HG03159 (cell line): Measurements from ENCODE around the gene PRKAR1B.

Experiments used
- ATAC-seq: cut with Tn5 transposase; IDR thresholded peaks from one replicate; pipeline ENCODE4 v1.9.1; 2021; ENCODE audit warnings: mild to moderate bottlenecking, moderate library complexity; ENCODE audit not compliant: unreplicated experiment

Gene PRKAR1B

DNA sequence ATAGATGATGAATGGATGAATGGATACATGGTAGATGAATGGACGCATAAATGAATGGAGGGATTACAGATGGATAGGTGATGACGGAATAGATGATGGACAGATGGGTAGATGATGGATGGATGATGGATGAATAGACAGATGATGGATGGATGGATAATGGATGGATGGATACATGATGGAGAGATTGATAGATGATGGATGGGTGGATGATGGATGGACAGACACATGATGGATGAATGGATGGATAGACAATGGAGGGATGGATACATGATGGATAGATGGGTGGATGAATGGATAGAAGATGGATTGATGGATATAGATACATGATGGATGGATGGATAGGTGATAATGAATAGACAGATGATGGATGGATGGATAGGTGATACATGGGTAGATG, 198.6 kb downstream of the PRKAR1B start:
- no peak for ATAC-seq

DNA sequence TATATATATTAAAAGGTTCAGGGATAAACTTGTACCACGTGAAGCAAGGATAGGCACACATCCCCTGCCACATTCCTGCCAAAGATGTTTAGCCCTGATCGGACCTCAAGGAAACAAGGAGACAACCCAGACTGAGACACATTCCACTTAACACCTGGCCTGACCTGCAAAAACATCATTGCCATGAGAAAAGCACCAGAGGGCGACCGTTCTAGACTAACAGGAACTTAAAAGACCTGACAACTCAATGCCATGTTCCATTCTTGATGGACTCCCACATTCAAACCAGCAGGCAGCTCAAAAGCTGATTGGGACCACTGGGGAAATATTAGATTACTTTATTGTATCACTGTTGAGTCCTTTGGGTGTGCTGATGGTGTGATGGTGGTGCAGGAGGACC, 199.4 kb downstream of the PRKAR1B start:
- ATAC-seq: no peak

DNA sequence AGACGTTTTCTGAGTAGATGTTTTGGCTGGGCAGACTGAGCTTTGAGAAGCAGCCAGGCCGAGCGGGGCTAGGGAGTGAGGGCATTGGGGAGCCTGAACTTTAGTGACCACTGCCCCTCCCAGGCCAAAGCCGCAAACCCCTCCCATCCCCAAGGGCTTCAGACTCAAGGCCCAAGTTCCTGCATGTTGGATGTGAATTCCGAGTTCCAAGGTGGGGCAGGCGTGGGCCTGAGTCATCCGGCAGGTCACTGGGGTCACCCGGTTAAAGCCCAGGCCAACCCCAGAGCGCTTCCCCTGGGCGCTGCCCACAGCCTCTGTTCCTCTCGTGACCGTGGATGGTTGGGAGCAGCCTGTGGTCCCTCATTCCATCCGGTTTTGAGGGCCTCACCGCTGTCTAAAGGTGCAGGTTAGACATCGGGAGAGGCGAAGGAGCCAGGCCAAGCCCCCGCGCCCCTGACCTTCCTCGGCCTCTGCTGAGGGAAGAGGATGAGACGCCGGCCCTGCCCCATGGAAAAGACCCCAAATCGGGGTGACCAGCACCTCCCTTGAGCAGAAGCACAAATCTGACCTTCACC, 200.5 kb downstream of the PRKAR1B start:
- ATAC-seq: no peak

DNA sequence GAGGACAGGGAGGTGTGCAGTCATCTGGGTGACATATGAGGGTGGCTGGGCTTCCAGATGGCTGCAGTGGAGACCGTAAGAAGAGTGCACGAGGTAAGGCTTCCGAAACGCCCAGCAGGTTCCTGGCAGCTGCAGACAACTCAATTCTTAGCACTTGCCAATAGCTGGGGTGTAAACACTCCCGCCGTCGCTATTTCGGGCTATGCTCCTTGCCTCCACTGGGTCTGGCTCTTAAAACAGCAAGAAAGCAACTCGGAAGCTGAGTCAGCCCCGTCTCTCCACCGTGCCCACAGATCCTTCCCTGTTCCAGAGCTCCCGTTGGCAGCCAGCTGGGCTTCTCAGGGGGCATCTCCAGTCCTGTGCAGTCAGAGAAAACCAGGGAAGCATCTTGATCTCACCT, 201.3 kb downstream of the PRKAR1B start:
- ATAC-seq: no peak

DNA sequence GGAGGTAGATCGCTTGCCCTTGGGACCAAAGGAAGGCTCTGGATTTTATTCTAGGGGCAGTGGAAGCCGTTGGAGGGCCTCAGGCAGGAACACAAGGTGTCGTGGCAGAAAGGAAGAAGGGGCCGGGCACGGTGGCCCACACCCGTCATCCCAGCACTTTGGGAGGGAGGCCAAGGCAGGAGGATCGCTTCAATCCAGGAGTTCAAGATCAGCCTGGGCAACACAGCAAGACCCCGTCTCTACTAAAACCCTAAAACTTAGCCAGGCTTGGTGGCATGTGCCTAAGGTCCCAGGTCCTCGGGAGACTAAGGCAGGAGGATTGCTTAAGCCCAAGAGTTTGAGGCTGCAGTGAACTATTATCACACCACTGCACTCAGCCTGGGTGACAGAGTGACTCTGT, 202.3 kb downstream of the PRKAR1B start:
- ATAC-seq: no peak

DNA sequence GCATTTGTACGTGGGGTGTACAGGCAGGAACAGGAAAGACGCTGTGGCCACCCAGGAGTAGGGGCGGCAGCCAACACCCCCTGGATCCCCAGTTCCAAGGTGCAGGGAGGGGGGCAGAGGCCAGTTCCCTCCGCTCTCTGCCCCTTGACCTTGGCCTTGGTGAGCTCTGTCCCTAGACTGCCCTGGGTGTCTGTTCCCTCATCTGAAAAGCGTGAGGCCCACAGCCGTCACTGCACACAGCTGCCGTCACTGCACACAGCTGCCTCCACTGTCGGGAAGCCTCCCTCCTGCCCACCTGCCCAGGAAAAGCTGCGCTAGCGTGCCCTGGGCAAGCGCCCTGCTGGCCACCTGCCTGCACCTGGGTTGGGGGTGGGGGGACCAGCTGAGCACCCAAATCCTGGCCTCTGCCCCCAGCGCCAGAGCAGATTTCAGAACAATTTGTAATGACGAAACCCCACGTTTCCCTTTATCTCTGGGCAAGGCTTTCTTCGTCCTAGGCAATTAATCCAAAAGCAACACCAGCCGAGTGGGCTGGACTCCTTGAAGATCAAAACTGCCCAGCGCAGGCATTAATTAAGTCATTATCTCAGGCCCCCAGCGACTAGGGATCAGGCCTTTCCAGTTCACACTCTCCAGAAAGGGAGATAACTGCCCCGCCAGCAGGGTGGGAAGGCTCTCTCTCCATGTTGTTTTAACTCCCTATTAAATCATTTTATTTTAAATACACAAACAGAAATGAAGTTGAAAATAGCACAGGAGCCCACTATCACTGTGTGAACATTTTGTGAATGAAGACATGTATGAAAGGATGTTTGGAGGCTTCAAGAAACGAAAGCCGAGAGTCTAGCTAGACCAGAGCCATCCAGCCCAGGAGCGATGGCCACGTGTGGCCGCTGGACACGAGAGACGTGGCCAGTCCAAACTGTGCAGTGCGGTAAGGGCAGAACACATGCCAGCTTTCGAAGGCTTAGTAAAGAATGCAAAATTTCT, 203.4 kb downstream of the PRKAR1B start:
- ATAC-seq: no peak

DNA sequence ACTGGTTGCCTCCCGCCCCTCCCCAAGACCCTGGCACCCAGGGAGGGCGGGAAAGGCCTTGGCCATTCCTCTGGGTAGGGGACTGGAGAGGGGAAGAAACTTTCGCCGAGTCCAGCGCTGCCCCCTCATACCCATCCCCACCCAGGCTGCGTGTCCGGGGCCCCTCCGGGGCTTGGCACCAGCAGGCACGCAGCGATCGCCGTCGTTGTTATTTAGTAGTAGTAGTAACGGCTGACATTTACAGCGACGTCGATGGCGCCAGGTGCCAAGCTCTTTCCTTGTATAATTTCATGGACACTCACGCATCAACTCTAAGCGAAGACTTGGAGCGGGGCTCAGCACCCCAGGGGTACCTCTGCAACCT, 204.1 kb downstream of the PRKAR1B start:
- no peak for ATAC-seq

DNA sequence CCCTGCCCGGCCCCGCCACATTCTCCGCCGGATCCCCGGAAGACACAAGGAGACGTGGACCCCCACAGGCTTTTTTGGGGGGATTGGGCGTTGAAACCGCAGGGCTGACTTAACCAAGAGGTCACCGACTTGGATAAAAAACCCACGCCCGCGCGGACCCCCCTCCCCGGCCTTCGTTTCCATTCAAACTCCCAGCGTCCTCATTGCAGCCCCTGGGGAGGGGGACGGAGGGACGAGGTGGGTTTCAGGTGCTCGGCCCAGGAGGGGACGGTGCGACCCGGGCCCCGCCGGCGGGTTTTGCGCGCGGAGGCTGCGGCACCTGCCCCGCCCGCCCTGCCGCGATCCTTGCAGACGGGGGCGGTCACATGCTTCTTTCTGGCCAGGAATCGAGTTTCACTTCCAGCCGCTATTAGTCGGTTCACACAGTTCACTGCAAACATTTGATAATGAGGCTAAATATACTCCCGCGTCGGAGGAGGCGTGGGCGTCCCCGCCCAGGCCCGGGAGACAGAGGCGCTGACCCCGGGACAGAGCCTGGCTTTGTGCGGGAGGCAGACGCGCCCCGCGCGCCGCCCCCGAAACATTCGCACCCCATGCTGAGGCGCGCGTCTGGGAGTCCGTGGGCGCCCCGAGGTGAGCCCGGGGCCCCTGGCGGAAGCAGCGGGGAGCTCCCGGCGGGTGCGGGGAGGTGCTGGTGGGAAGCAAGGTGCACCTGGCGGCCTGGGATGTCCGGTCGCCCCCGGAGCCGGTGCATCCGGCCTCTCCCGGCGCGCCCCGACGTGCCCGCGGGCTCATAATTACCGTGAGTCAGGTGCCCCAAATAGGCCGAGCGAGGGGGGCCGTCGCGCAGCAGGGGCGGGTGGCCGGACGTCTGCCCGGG, 204.8 kb downstream of the PRKAR1B start:
- ATAC-seq: peak; percentile 53

DNA sequence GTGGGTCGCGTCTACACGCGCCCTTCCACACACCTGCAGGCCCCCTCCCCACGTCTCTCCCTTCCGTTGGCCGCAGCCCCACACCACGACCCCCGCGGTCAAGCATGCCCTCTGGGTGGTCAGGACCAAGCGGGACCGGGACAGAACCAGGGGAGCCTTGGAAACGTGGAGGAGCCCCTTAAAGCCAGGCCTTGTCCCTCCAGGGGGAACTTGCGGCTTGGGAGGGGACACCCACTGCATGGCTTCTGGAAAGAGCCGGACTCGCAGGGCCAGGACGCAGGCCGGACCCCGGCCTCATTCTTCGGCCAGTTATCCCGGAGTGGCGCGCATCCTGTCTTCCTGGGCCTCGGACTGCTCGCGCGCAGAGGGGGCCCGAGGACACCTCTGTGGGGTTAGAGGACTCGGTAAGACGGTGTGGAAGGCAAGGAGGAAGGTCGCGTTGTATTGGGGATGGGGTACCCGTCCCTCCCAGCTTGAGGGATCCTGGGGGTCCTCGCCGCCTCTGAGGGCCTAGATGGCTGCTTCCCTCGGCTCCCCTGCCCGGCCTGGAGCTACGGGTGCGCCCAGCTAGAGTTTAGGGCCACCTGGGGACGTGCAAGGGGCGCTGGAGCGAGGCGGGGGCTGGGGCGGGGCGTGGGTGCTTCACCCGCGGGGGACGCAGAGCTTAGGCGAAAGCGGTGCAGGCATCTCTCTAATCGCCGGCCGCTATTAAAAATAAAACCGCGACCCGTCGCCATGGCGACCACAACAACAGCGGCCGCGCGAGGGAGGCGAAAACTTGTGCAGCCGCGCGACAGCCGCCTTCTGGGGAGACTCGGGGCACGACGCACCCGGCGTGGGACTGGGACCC, 205.6 kb downstream of the PRKAR1B start:
- ATAC-seq: no peak

DNA sequence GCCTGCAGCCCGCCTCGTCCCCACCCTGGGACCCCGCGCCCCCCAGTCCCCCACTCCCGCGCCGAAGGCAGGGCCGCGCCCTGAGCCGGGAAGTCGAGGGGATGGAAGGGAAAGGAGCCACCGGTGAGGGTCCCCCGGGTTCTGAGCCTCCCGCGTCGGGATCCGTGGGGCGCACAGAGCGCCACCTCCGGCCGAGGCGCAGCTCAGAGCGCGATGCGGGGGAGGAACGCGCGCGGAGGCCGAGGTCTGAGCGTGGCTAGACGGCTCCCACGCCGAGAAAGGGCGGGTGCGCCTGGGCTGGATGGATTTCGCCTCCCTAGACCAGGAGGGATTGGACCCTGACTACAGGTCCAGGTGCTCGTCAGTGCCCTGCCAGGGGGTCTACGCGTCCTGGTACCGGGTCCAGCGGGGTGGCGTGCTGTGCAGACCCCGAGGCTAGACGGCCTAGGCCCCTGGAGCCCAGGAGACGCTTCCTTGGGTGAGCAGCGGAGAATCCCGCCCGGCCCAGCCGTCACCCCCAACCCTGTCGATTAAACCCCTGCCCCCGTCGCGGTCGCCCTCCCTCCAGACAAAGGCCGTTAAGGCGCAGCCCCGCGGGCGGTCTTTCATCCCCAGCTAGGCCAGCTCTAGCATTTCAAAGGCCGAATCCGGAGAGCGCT, 206.4 kb downstream of the PRKAR1B start:
- ATAC-seq: no peak

DNA sequence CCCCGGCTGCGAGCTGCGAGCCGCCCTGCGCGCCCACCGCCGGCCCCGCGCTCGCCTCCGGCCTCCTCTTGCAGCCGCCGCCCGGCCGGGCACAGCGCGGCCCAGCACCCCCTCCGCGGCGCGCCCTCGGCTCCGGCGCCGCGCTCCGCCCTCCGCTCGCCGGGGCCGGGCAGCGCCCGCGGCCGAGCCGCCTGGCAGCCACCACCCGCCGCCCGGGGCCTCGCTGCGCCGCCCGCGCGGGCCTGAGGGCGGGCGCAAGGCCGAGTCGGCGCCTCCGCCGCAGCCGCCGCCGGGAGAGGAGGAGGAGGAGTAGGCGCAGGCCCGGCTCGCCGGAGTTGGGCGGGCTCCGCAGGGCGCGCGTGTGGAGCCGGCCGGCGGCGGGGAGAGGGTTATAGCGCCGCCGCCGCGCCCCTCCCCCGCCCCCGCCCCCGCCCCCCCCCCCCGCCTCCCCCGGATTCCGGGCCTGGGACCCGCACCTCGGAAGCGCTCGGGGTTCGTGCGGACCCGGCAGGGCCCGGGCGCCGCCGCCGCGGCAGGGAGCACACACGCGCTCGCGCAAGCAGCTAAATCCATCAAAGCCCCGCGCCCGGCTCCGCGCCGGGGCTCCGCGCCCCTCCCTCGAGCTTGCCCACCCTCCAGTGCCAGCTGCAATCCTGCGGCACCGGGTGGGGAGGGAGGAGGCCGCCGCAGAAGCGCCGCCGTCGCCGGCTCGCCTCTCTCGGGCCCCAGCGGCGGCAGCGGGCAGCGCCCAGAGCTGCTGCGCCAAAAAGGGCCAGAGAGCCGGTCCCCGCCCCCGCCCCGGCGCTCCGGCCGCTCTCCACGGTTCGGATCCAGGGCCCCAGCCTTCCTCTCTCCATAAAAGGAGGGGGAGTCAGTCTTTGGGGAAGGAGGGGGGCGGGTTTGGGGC, 207.3 kb downstream of the PRKAR1B start, which contains the start of gene PDGFA:
Gene PDGFA, minus strand, starts transcription at position 363 of the 907 bp plus-strand sequence. CDS start 845 bp downstream, outside the sequence.
- no peak for ATAC-seq

DNA sequence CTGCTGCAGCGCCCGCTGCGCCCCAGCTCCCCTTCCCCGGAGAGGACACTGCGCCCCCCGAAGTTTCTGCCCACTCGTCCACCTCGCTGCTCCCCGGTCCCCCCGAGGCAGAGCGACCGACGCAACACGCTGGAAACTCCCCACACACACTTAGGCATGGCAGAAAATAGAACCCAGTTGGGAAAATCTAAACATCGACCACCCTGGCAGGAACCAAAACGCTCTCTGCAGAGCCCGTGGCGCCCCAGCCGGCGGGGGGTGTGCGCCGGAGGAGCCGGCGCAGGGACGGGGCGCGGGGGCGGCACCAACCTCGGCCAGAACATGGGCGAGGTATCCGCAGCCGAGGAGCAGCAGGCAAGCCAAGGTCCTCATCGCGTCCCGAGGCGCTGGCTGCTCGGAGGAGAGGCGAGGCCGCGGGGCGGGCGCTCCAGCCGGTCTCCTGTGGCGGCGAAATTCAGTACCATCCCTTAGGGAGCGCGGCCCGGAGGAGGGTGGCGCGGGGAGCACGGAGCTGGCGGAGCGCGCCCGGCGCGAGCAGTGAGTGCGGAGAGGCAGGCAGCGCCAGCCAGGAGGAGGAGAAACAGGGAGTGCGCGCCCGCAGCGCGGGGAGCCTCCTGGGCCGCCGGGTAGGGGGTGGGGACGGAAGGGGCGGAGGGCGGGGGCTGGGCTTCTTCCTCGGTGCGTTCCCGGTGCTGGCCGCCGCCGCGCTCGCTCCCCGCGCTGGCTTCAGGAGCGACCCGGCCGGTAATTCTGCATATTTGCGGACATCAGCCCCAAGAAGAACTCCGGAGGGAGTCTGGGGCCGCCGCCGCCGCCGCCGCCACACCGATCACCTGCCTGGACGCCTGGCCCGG, 208.2 kb downstream of the PRKAR1B start:
- ATAC-seq: no peak

DNA sequence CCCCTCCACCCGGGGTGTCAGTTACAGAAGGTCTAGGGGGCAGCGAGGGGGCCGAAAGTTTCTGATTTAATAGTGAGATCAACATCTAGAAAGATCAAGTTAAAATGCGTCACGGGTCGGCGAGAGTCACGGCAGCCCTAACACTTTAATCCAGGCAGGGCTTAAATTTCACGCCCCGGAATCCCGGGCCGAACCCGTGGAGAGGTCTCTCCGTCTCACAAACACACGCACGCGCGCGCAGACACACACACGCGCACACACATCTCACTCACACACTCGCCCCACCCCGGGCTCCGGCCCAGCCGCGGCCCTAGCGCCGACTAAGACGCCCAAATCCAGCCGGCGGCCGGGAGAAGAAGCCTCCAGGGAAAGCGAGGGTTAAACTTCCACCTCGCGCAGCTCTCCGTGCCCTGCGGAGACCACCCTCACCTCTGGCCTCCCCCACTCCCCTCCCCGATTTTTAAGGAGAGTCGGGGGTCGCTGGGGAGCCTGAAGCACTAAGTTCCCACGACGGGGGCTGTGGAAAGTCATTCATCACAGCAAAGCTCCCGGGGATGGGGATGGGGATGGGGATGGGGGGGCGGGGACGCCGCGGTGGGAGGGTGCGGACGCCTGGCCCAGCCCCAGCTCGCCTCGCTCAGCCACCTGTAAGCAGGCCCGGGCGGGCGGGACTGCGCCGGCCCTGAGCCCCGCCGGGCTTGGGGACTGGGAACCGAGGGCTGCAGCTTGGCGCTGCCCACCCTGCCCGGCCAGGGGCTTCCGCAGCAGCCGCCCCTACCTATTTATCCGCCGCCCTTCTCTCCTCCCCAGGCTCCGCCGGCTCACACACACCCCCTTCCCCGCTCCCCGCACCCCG, 209.1 kb downstream of the PRKAR1B start:
- ATAC-seq: no peak

DNA sequence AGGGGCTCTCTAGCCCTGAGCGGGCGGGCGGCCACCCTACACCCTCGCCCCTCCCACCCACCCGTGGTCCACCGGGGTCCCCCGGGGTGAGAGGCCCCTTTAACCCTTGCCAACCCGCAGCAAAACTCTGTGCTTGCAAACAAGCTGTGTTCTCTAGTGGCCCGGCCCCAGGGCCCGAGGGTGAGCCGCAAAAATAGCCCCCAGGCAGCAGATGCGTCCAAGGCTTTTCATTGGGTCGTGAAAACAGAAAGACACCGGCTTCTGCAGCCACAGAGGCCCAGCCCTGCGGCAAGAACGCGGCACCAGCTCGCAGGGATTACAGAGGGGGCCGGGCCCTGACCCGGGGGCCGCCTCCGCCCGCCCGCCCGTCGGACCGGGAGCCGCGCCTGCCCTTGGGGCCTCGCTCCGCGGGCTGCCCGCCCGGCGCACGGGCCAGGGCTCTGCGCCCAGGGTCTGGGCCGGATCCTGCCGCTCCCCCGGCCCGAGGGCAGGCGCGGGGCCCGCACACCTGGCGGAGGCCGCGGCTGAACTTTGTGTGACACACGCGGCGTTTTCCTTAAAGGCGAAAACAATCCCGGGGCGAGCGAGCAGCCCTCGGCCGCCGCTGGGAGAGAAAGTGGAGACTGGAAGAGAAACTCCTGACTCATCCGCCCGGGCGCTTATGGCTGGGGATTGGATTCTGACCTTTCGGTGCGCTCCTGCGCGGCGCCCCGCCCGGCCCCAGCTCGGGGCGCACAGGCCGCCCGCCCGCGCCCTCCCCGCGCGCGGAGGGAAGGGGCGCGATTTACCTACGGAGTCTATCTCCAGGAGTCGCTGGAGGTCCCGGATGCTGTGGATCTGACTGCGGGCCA, 210.2 kb downstream of the PRKAR1B start:
- ATAC-seq: no peak

DNA sequence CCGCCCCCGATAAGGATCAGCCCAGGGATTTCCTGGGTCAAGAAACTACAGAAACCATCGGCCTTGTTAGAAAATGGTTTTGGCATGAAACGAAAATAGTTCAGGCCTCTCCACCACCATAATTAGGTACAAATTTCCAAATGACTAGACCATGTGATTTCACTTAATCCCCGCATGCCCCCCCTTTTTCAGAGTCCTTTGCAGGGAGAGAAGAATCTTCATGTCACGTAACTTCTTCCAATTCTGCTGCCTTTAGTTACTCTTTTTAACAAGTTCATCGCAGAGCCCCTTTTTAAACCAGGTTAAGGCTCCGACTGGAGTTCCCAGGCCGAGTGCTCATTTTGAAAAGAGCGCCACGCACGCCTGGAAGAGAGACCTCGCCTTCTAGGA, 210.9 kb downstream of the PRKAR1B start:
- no peak for ATAC-seq

DNA sequence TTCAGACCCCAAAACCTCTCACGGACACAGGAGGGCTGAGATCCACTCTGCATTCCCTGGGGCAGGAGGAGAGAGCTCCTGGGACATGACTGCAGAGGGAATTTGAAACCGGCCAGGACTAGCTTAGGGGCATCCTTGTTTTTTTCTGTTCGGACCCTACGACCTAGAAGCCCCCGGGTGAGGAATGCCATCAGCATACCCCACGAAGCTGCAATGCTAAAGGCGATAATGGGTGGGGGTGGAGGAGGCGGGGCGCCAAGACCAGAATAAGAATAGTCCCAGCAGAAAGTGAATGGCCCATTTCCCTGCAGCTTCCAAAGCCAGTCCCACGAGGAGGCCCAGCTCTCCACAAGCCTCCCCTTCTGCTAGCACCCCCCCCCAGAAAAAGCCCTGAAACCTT, 211.5 kb downstream of the PRKAR1B start:
- no peak for ATAC-seq
